Measurements from ENCODE around the gene SPRY2. TPM values are rescaled to one million over a fixed set of nuclear protein-coding genes. Genes with fewer than 3 reads are reported as not detected.

Gene SPRY2
- total RNA-seq, 5 donors from 2014 or later (not counting 1 experiment from before 2014, with no cell fraction given) = 0.33 to 1.2 (median 0.55) TPM

DNA sequence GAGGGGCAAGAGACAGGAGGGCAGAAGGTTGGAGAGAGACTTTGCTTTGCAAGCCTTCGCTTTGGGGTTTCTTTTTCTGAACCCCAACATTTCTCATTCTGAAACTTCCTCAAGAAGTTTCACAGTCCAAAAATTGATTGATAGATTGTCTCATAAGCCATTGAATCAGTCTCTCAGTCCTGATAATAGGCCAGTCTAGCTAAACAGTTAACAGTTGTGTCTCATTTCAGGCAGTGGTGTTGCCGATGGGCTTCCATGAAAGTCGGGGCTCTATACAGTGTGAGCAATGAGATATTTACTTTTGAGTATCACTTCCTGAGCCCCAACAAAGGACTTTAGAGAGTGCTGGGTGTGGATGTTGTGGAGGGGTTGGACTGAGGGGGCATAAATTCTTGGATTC is 26.5 kb upstream of the SPRY2 start:
- no peak overlapping the region for H3K4me3 ChIP-seq (ENCODE audit: control insufficient read depth in 1 of 2, extremely low read depth in 1 of 2, low read length in 1 of 2)
- CTCF ChIA-PET = no interaction called here
- DNase-seq (no peak), ATAC-seq (replicated peaks in 1 of 4) (no peak)
- H3K4me1 ChIP-seq (ENCODE audit: control insufficient read depth in 1 of 2, extremely low read depth in 1 of 2, insufficient read depth in 2 of 2, low read length in 2 of 2) = no peaks in the 10 kb centered on the region
- Mint-ChIP-seq H3K4me3 (no peak overlapping the region), H3K27me3 (peaks cover 0 to 2% of the 10 kb centered on the region in 2 donors), H3K9me3 (no peaks in the 10 kb centered on the region), H3K4me1 (no peaks in the 10 kb centered on the region), H3K36me3 (no peaks in the 10 kb centered on the region), H3K27ac (no peak overlapping the region)
- no peak overlapping the region for H3K27ac ChIP-seq (ENCODE audit: low read length)
- no peaks in the 10 kb centered on the region for H3K27me3 ChIP-seq (replicated peaks in 1 of 2; ENCODE audit: control insufficient read depth in 2 of 2, extremely low read depth in 1 of 2, insufficient read depth in 2 of 2, low read length in 1 of 2)
- WGBS (ENCODE audit: insufficient coverage) = 77% methylated on average over 2 of the region's 3 CpGs
- H3K36me3 ChIP-seq (ENCODE audit: control insufficient read depth in 2 of 2, extremely low read depth in 1 of 2, insufficient read depth in 1 of 2, low read length in 1 of 2) = no peaks in the 10 kb centered on the region
- no peaks in the 10 kb centered on the region for H3K9me3 ChIP-seq
- POLR2A ChIA-PET = interaction anchor here in 1 of 2 donors (0.6 kb wide), 1 partner anchor 32 kb away, joined by 9 read pairs; no protein-coding TSS in a partner anchor

GRCh38 chr13:80363890-80364503 is 23.1 kb upstream of the SPRY2 start:
- Histone ChIP-seq H3K27me3 (replicated peaks in 1 of 2; ENCODE audit: control insufficient read depth in 2 of 2, extremely low read depth in 1 of 2, insufficient read depth in 2 of 2, low read length in 1 of 2) (no peaks in the 10 kb centered on the region), H3K36me3 (ENCODE audit: control insufficient read depth in 2 of 2, extremely low read depth in 1 of 2, insufficient read depth in 1 of 2, low read length in 1 of 2) (no peaks in the 10 kb centered on the region), H3K27ac (ENCODE audit: low read length) (no peak overlapping the region), H3K4me1 (ENCODE audit: control insufficient read depth in 1 of 2, extremely low read depth in 1 of 2, insufficient read depth in 2 of 2, low read length in 2 of 2) (peaks cover 0 to 2% of the 10 kb centered on the region in 2 experiments), H3K9me3 (no peaks in the 10 kb centered on the region), H3K4me3 (ENCODE audit: control insufficient read depth in 1 of 2, extremely low read depth in 1 of 2, low read length in 1 of 2) (no peak overlapping the region)
- Mint-ChIP-seq H3K4me1 (peaks cover 0 to 2% (median 0%) of the 10 kb centered on the region in 3 donors), H3K27ac (no peak overlapping the region), H3K9me3 (no peaks in the 10 kb centered on the region), H3K27me3 (peaks cover 2 to 8% of the 10 kb centered on the region in 2 donors), H3K36me3 (no peaks in the 10 kb centered on the region), H3K4me3 (no peak overlapping the region)
- ATAC-seq (replicated peaks in 1 of 4) = no peak
- DNase-seq = peak in 1 of 35 experiments; percentile 12
- WGBS (ENCODE audit: insufficient coverage) = no CpG with 5 or more reads among the region's 3 CpGs
- CTCF ChIA-PET = interaction anchor here in 1 of 2 donors (0.7 kb wide), 1 partner anchor 30 kb away, joined by 3 read pairs; no protein-coding TSS in a partner anchor
- POLR2A ChIA-PET = no interaction called here

DNA sequence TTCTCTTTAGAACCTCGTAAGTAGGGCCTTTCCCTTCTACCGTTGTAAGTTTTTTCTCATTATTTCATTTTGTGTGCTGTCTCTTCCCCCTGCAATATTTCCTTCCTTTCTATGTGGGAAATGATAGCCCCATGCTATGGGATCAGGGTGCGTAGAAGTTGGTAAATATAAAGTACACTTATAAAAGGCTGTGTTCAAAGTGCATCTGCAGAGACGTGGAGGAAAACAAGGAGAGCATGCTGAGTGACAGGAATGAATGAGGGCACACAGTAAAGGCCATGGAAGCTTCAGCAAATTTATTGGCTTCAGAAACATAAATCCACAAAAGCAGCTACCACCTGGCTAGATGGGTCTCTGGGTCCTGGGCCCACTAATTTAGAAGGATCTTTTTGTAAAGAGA is 21.6 kb upstream of the SPRY2 start:
- H3K27ac ChIP-seq (ENCODE audit: low read length) = no peak overlapping the region
- Mint-ChIP-seq H3K9me3 (no peaks in the 10 kb centered on the region), H3K36me3 (no peaks in the 10 kb centered on the region), H3K27ac (no peak overlapping the region), H3K27me3 (peaks cover 2 to 8% of the 10 kb centered on the region in 2 donors), H3K4me1 (peaks cover 0 to 2% (median 0%) of the 10 kb centered on the region in 3 donors), H3K4me3 (no peak overlapping the region)
- ChIA-PET CTCF (no interaction called here), POLR2A (no interaction called here)
- H3K27me3 ChIP-seq (replicated peaks in 1 of 2; ENCODE audit: control insufficient read depth in 2 of 2, extremely low read depth in 1 of 2, insufficient read depth in 2 of 2, low read length in 1 of 2) = no peaks in the 10 kb centered on the region
- H3K4me3 ChIP-seq (ENCODE audit: control insufficient read depth in 1 of 2, extremely low read depth in 1 of 2, low read length in 1 of 2) = no peak overlapping the region
- DNase-seq (no peak), ATAC-seq (replicated peaks in 1 of 4) (no peak)
- H3K9me3 ChIP-seq = no peaks in the 10 kb centered on the region
- H3K36me3 ChIP-seq (ENCODE audit: control insufficient read depth in 2 of 2, extremely low read depth in 1 of 2, insufficient read depth in 1 of 2, low read length in 1 of 2) = no peaks in the 10 kb centered on the region
- peaks cover 0 to 2% of the 10 kb centered on the region in 2 experiments for H3K4me1 ChIP-seq (ENCODE audit: control insufficient read depth in 1 of 2, extremely low read depth in 1 of 2, insufficient read depth in 2 of 2, low read length in 2 of 2)
- WGBS (ENCODE audit: insufficient coverage) = 100% methylated on average over 2 of the region's 4 CpGs

- CTCF ChIA-PET = no interaction called here
- no peak overlapping the region for H3K4me3 ChIP-seq (ENCODE audit: control insufficient read depth in 1 of 2, extremely low read depth in 1 of 2, low read length in 1 of 2)
- WGBS (ENCODE audit: insufficient coverage) = no CpG with 5 or more reads among the region's 2 CpGs
- peak in 1 of 35 experiments; percentile 14 for DNase-seq
- Mint-ChIP-seq H3K9me3 (no peaks in the 10 kb centered on the region), H3K4me1 (peaks cover 0 to 2% (median 0%) of the 10 kb centered on the region in 3 donors), H3K4me3 (no peak overlapping the region), H3K27me3 (peaks cover 2 to 8% of the 10 kb centered on the region in 2 donors), H3K27ac (no peak overlapping the region), H3K36me3 (no peaks in the 10 kb centered on the region)
- H3K27ac ChIP-seq (ENCODE audit: low read length) = no peak overlapping the region
- no peaks in the 10 kb centered on the region for H3K27me3 ChIP-seq (replicated peaks in 1 of 2; ENCODE audit: control insufficient read depth in 2 of 2, extremely low read depth in 1 of 2, insufficient read depth in 2 of 2, low read length in 1 of 2)
- peaks cover 0 to 2% of the 10 kb centered on the region in 2 experiments for H3K4me1 ChIP-seq (ENCODE audit: control insufficient read depth in 1 of 2, extremely low read depth in 1 of 2, insufficient read depth in 2 of 2, low read length in 2 of 2)
- no peaks in the 10 kb centered on the region for H3K36me3 ChIP-seq (ENCODE audit: control insufficient read depth in 2 of 2, extremely low read depth in 1 of 2, insufficient read depth in 1 of 2, low read length in 1 of 2)
- POLR2A ChIA-PET = no interaction called here
- ATAC-seq (replicated peaks in 1 of 4) = no peak
- no peaks in the 10 kb centered on the region for H3K9me3 ChIP-seq
Observed at GRCh38 chr13:80361883-80362327, 21.0 kb upstream of the SPRY2 start.

DNA sequence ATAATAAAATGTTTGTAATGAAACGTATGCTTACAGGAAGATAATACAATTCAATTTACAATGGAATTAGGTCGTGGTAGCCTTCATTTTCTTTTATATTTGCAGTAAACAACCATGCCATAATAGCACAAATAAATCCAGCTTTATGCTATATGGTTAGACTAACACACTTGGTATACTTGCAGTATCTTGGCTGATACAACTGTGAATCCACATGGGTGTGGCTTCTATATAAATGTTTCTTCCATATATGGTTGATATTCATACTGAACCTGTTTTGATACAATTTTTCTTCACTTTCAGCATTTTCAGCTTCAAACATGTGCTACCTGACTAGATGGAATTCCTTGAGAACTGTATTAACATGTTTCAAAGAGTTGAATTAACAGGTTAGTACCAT is 20.4 kb upstream of the SPRY2 start:
- H3K4me1 ChIP-seq (ENCODE audit: control insufficient read depth in 1 of 2, extremely low read depth in 1 of 2, insufficient read depth in 2 of 2, low read length in 2 of 2) = peaks cover 0 to 2% of the 10 kb centered on the region in 2 experiments
- H3K4me3 ChIP-seq (ENCODE audit: control insufficient read depth in 1 of 2, extremely low read depth in 1 of 2, low read length in 1 of 2) = no peak overlapping the region
- H3K9me3 ChIP-seq = no peaks in the 10 kb centered on the region
- DNase-seq (no peak), ATAC-seq (replicated peaks in 1 of 4) (no peak)
- no CpG with 5 or more reads among the region's 2 CpGs for WGBS (ENCODE audit: insufficient coverage)
- Mint-ChIP-seq H3K36me3 (no peaks in the 10 kb centered on the region), H3K4me3 (no peak overlapping the region), H3K4me1 (peaks cover 0 to 2% (median 0%) of the 10 kb centered on the region in 3 donors), H3K9me3 (no peaks in the 10 kb centered on the region), H3K27ac (no peak overlapping the region), H3K27me3 (peaks cover 2 to 8% of the 10 kb centered on the region in 2 donors)
- no peak overlapping the region for H3K27ac ChIP-seq (ENCODE audit: low read length)
- POLR2A ChIA-PET = no interaction called here
- no peaks in the 10 kb centered on the region for H3K27me3 ChIP-seq (replicated peaks in 1 of 2; ENCODE audit: control insufficient read depth in 2 of 2, extremely low read depth in 1 of 2, insufficient read depth in 2 of 2, low read length in 1 of 2)
- CTCF ChIA-PET = no interaction called here
- no peaks in the 10 kb centered on the region for H3K36me3 ChIP-seq (ENCODE audit: control insufficient read depth in 2 of 2, extremely low read depth in 1 of 2, insufficient read depth in 1 of 2, low read length in 1 of 2)

- peaks cover 2 to 8% of the 10 kb centered on the region in 2 donors for H3K27me3 Mint-ChIP-seq
- POLR2A ChIA-PET = interaction anchor here in 1 of 2 donors (0.7 kb wide), 1 partner anchor 164 kb away, joined by 7 read pairs; no protein-coding TSS in a partner anchor
- no peaks in the 10 kb centered on the region for H3K9me3 Mint-ChIP-seq
- H3K4me3 Mint-ChIP-seq = no peak overlapping the region
- Histone ChIP-seq H3K27ac (ENCODE audit: low read length) (no peak overlapping the region), H3K27me3 (replicated peaks in 1 of 2; ENCODE audit: control insufficient read depth in 2 of 2, extremely low read depth in 1 of 2, insufficient read depth in 2 of 2, low read length in 1 of 2) (no peaks in the 10 kb centered on the region), H3K4me1 (ENCODE audit: control insufficient read depth in 1 of 2, extremely low read depth in 1 of 2, insufficient read depth in 2 of 2, low read length in 2 of 2) (peaks cover 0 to 2% of the 10 kb centered on the region in 2 experiments), H3K36me3 (ENCODE audit: control insufficient read depth in 2 of 2, extremely low read depth in 1 of 2, insufficient read depth in 1 of 2, low read length in 1 of 2) (no peaks in the 10 kb centered on the region), H3K9me3 (no peaks in the 10 kb centered on the region), H3K4me3 (ENCODE audit: control insufficient read depth in 1 of 2, extremely low read depth in 1 of 2, low read length in 1 of 2) (no peak overlapping the region)
- H3K27ac Mint-ChIP-seq = no peak overlapping the region
- no peak for ATAC-seq (replicated peaks in 1 of 4)
- DNase-seq = no peak
- CTCF ChIA-PET = interaction anchor here (0.7 to 1.3 kb wide), 4 partner anchors 11 to 201 kb away, joined by 3 to 4 read pairs (median 4); no protein-coding TSS in a partner anchor
- H3K36me3 Mint-ChIP-seq = no peaks in the 10 kb centered on the region
- H3K4me1 Mint-ChIP-seq = peaks cover 0 to 2% (median 0%) of the 10 kb centered on the region in 3 donors
Observed at GRCh38 chr13:80360453-80360800, 19.5 kb upstream of the SPRY2 start.
